Small intestine (tissue), 7 donors: Measurements from ENCODE around the gene NLRC5. TPM values are rescaled to one million over a fixed set of nuclear protein-coding genes. Genes with fewer than 3 reads are reported as not detected.

Experiments used
- DNase-seq, 2 donors: peaks; one replicate each; pipeline versions ENCODE4 v3.0.0 to v3.0.0-alpha.2; 2013
- FAIRE-seq: peaks from 2 replicates; lab custom pipeline; 2012; peaks lifted over from hg19 to GRCh38; lab: Jason Lieb, UNC
- H3K27ac ChIP-seq, 3 donors: one replicate each; pipeline ENCODE4 v1.5.1; 2013; ENCODE audit warnings: low read length in 2 of 3, mild to moderate bottlenecking in 2 of 3, control low read depth in 1 of 3, inconsistent platforms in 1 of 3, low read depth in 1 of 3, moderate library complexity in 1 of 3
- H3K27me3 ChIP-seq, 3 donors: one replicate each; pipeline ENCODE4 v1.6.1; 2013; ENCODE audit warnings: low read length in 3 of 3, inconsistent platforms in 1 of 3; ENCODE audit not compliant: control insufficient read depth in 3 of 3, insufficient read depth in 3 of 3
- H3K36me3 ChIP-seq, 3 donors: one replicate each; pipeline ENCODE4 v1.6.1; 2013; ENCODE audit warnings: low read length in 3 of 3, inconsistent platforms in 1 of 3, low read depth in 1 of 3, mild to moderate bottlenecking in 1 of 3, moderate library complexity in 1 of 3; ENCODE audit not compliant: control insufficient read depth in 3 of 3, insufficient read depth in 2 of 3
- H3K4me1 ChIP-seq, 3 donors: one replicate each; pipeline ENCODE4 v1.6.1; 2013; ENCODE audit warnings: low read length in 2 of 3, inconsistent platforms in 1 of 3, low read depth in 1 of 3, mild to moderate bottlenecking in 1 of 3, moderate library complexity in 1 of 3; ENCODE audit not compliant: control insufficient read depth in 3 of 3, insufficient read depth in 2 of 3
- H3K4me3 ChIP-seq, 3 donors: one replicate each; pipeline ENCODE4 v1.5.1; 2013; ENCODE audit warnings: low read length in 3 of 3, control low read depth in 1 of 3, inconsistent platforms in 1 of 3, low read depth in 1 of 3, mild to moderate bottlenecking in 1 of 3, moderate library complexity in 1 of 3
- H3K9me3 ChIP-seq, 2 donors: one replicate each; pipeline ENCODE4 v1.6.1; 2013; ENCODE audit warnings: low read depth in 1 of 2, low read length in 1 of 2; ENCODE audit not compliant: control insufficient read depth in 2 of 2, insufficient read depth in 1 of 2
- WGBS, 3 donors: extraction: QIAGEN DNeasy Blood & Tissue Kit; methylation state at CpG; one replicate each; pipeline ENCODE4 v1.1.7; 2013; 5-methylcytosine and 5-hydroxymethylcytosine counted together
- polyA plus RNA-seq, 4 donors: library from polyadenylated mRNA; stranded (reverse) in 3 of 4; unstranded in 1 of 4; fragments of 200-250 nt in 3 of 4; fragments of 120-200 nt in 1 of 4; gene quantifications; one replicate each; pipeline versions ENCODE4 v1.2.1 to v1.2.3, GENCODE V29; 2013
- donor health status: healthy with polysubstance abuse.
- donor health status: control.
- donor health status: control.
- donor health status: Bipolar disorder and iron deficiency.
- donor health status: healthy.

The NLRC5 gene
- polyA plus RNA-seq, 4 donors: 6.3 to 29.2 (median 16.7) TPM

- H3K4me1 ChIP-seq: no peaks in the 10 kb centered on the region
- H3K36me3 ChIP-seq: no peaks in the 10 kb centered on the region
- H3K27ac ChIP-seq: no peak overlapping the region
- no peak for FAIRE-seq
- no peak overlapping the region for H3K4me3 ChIP-seq
- WGBS, 3 donors: 36 to 51% (median 44%) methylated on average over 4 of the region's 4 CpGs
- no peaks in the 10 kb centered on the region for H3K27me3 ChIP-seq
- no peak for DNase-seq
- peaks cover 0 to 2% of the 10 kb centered on the region in 2 donors for H3K9me3 ChIP-seq
Measured at GRCh38 chr16:56956756-56957155, 32.6 kb upstream of the NLRC5 start.

- no peak for FAIRE-seq
- no peak for DNase-seq
- Histone ChIP-seq H3K36me3 (peaks cover 0 to 2% (median 0%) of the 10 kb centered on the region in 3 donors), H3K4me3 (no peak overlapping the region), H3K9me3 (no peaks in the 10 kb centered on the region), H3K27me3 (no peaks in the 10 kb centered on the region), H3K4me1 (no peaks in the 10 kb centered on the region), H3K27ac (no peak overlapping the region)
- WGBS, 3 donors: 73 to 87% (median 74%) methylated on average over 13 of the region's 13 CpGs
Measured at GRCh38 chr16:56960681-56961281, 28.6 kb upstream of the NLRC5 start.

- WGBS, 3 donors: 58 to 85% (median 75%) methylated on average over 3 of the region's 3 CpGs
- Histone ChIP-seq H3K27me3 (no peaks in the 10 kb centered on the region), H3K9me3 (no peaks in the 10 kb centered on the region), H3K4me3 (no peak overlapping the region), H3K27ac (no peak overlapping the region), H3K4me1 (no peaks in the 10 kb centered on the region), H3K36me3 (peaks cover 0 to 2% (median 0%) of the 10 kb centered on the region in 3 donors)
- DNase-seq: no peak
- no peak for FAIRE-seq
Measured at GRCh38 chr16:56961386-56961785, 28.0 kb upstream of the NLRC5 start.

GRCh38 chr16:56961851-56962281 is 27.5 kb upstream of the NLRC5 start, which contains the start of gene CETP:
TSS of gene CETP (plus strand) at chr16:56961950. CDS start at chr16:56961980, 30 bp downstream.
- Histone ChIP-seq H3K27me3 (no peaks in the 10 kb centered on the region), H3K4me3 (no peak within 1 kb of the TSS), H3K9me3 (no peaks in the 10 kb centered on the region), H3K36me3 (peaks cover 0 to 2% (median 0%) of the 10 kb centered on the region in 3 donors), H3K27ac (peak within 1 kb of the TSS in 1 of 3 donors; percentile 8), H3K4me1 (no peaks in the 10 kb centered on the region)
- WGBS, 3 donors: 79 to 88% (median 84%) methylated on average over 12 of the region's 12 CpGs
- no peak for DNase-seq
- FAIRE-seq: no peak

GRCh38 chr16:56964243-56965148 is 24.9 kb upstream of the NLRC5 start:
- H3K27ac ChIP-seq: no peak overlapping the region
- no peak overlapping the region for H3K4me3 ChIP-seq
- WGBS, 3 donors: 35 to 41% (median 40%) methylated on average over 27 to 30 of the region's 30 CpGs
- no peaks in the 10 kb centered on the region for H3K9me3 ChIP-seq
- peak; percentile 89 to 92 for DNase-seq
- no peak for FAIRE-seq
- no peaks in the 10 kb centered on the region for H3K27me3 ChIP-seq
- peaks cover 0 to 2% (median 0%) of the 10 kb centered on the region in 3 donors for H3K36me3 ChIP-seq
- no peaks in the 10 kb centered on the region for H3K4me1 ChIP-seq

- Histone ChIP-seq H3K4me1 (no peaks in the 10 kb centered on the region), H3K36me3 (peaks cover 0 to 2% (median 0%) of the 10 kb centered on the region in 3 donors), H3K27me3 (no peaks in the 10 kb centered on the region), H3K4me3 (no peak overlapping the region), H3K27ac (peak overlapping the region in 1 of 3 donors; percentile 52), H3K9me3 (no peaks in the 10 kb centered on the region)
- WGBS, 3 donors: 80 to 88% (median 86%) methylated on average over 12 of the region's 12 CpGs
- FAIRE-seq (no peak), DNase-seq (no peak)
Measured at GRCh38 chr16:56965149-56966092, 23.9 kb upstream of the NLRC5 start.

- WGBS, 3 donors: 67 to 89% (median 80%) methylated on average over 3 of the region's 3 CpGs
- H3K27ac ChIP-seq: peak overlapping the region in 1 of 3 donors; percentile 52
- FAIRE-seq: no peak
- H3K4me1 ChIP-seq: no peaks in the 10 kb centered on the region
- no peak overlapping the region for H3K4me3 ChIP-seq
- H3K9me3 ChIP-seq: no peaks in the 10 kb centered on the region
- H3K36me3 ChIP-seq: peaks cover 0 to 2% (median 0%) of the 10 kb centered on the region in 3 donors
- H3K27me3 ChIP-seq: no peaks in the 10 kb centered on the region
- no peak for DNase-seq
Measured at GRCh38 chr16:56966093-56966475, 23.3 kb upstream of the NLRC5 start.

- no peak overlapping the region for H3K27ac ChIP-seq
- no peaks in the 10 kb centered on the region for H3K27me3 ChIP-seq
- H3K9me3 ChIP-seq: no peaks in the 10 kb centered on the region
- peaks cover 0 to 2% (median 0%) of the 10 kb centered on the region in 3 donors for H3K36me3 ChIP-seq
- 13 to 33% (median 22%) methylated on average over 2 of the region's 2 CpGs for whole genome bisulfite sequencing, 3 donors
- no peak overlapping the region for H3K4me3 ChIP-seq
- H3K4me1 ChIP-seq: no peaks in the 10 kb centered on the region
- DNase-seq: no peak
- no peak for FAIRE-seq
Measured at GRCh38 chr16:56967733-56968132, 21.6 kb upstream of the NLRC5 start.
